CD4-positive, alpha-beta T cell (primary cell): ENCODE data around the gene MAP1B. TPM values are rescaled to one million over a fixed set of nuclear protein-coding genes. Genes with fewer than 3 reads are reported as not detected.

ENCODE experiments used
- ATAC-seq: fragments of 200-7000 bp; cut with Tn5 transposase; one replicate; pipeline ENCODE4 v1.10.0; 2022; ENCODE audit warnings: mild to moderate bottlenecking; ENCODE audit not compliant: poor library complexity
- CTCF ChIA-PET: fragments of 350-600 bp; sonication (Branson Sonifier 250); formaldehyde crosslinking; loops from one replicate; lab custom pipeline; 2021; ENCODE audit warnings: antibody characterized with exemption, inconsistent platforms; lab: Charles Lee
- POLR2A ChIA-PET: fragments of 350-600 bp; sonication (Branson Sonifier 250); formaldehyde crosslinking; loops from one replicate; lab custom pipeline; 2021; ENCODE audit warnings: antibody characterized with exemption, inconsistent platforms; lab: Charles Lee
- DNase-seq, 14 experiments: peaks; one replicate each; pipeline ENCODE4 v3.0.0-alpha.2; 2013 to 2020; ENCODE audit warnings: mixed read lengths in 2 of 14
- H3K27ac ChIP-seq, 2 donors: one replicate each; pipeline versions ENCODE4 v1.5.1 to v1.7.0; 2013; ENCODE audit warnings: low read length in 2 of 2, low read depth in 1 of 2, mild to moderate bottlenecking in 1 of 2
- H3K27me3 ChIP-seq, 2 experiments: 1 replicate in 1 of 2; 2 replicates in 1 of 2; pipeline versions ENCODE4 v1.6.1 to v1.7.0; 2013; ENCODE audit warnings: low read length in 2 of 2, control low read depth in 1 of 2, mild to moderate bottlenecking in 1 of 2, moderate library complexity in 1 of 2; ENCODE audit not compliant: insufficient read depth in 2 of 2, control insufficient read depth in 1 of 2
- H3K36me3 ChIP-seq: one replicate; pipeline ENCODE4 v1.6.1; 2013; ENCODE audit warnings: low read length, control low read depth; ENCODE audit not compliant: insufficient read depth
- H3K4me1 ChIP-seq: one replicate; pipeline ENCODE4 v1.6.1; 2013; ENCODE audit warnings: low read length, control low read depth; ENCODE audit not compliant: insufficient read depth
- H3K4me3 ChIP-seq: one replicate; pipeline ENCODE4 v1.5.1; 2013; ENCODE audit warnings: mild to moderate bottlenecking, low read length, moderate library complexity
- H3K9me3 ChIP-seq, 2 experiments: 1 replicate in 1 of 2; 2 replicates in 1 of 2; pipeline versions ENCODE4 v1.6.1 to v1.7.0; 2013; ENCODE audit warnings: low read length in 2 of 2, mild to moderate bottlenecking in 2 of 2, control low read depth in 1 of 2, moderate library complexity in 1 of 2; ENCODE audit not compliant: control insufficient read depth in 1 of 2, insufficient read depth in 1 of 2
- H3K27ac Mint-ChIP-seq: one replicate; pipeline ENCODE4 v1.8.0; 2020; ENCODE audit warnings: mixed read lengths
- H3K27me3 Mint-ChIP-seq: one replicate; pipeline ENCODE4 v1.8.0; 2021; ENCODE audit warnings: mixed read lengths
- H3K36me3 Mint-ChIP-seq: one replicate; pipeline ENCODE4 v1.8.0; 2021; ENCODE audit warnings: low read depth, mixed read lengths
- H3K4me1 Mint-ChIP-seq: one replicate; pipeline ENCODE4 v1.8.0; 2021; ENCODE audit warnings: low read depth, mixed read lengths
- H3K4me3 Mint-ChIP-seq: one replicate; pipeline ENCODE4 v1.8.0; 2020; ENCODE audit warnings: mild to moderate bottlenecking, mixed read lengths
- H3K9me3 Mint-ChIP-seq: one replicate; pipeline ENCODE4 v1.8.0; 2020; ENCODE audit warnings: mixed read lengths
- intact Hi-C, 2 experiments: fragments of 100-400 bp; cut with DNase I in 1 of 2; cut with micrococcal nuclease in 1 of 2; formaldehyde crosslinking; loops; one replicate each; pipeline versions ENCODE4 v1.15.1 to v1.9.0; 2023 to 2025; cut with DNase I, micrococcal nuclease
- total RNA-seq, 174 experiments: library from RNA in 2 of 174; stranded (reverse) in 2 of 174; gene quantifications; one replicate each; pipeline ENCODE4 v1.2.3 and lab custom pipeline; 2021 to 2026
- TF ChIP-seq, protein P1 (sequence below): fragments of 200-600 bp; IDR thresholded peaks from one replicate; pipeline ENCODE4 v1.8.0; 2022; ENCODE audit warnings: antibody characterized with exemption, mild to moderate bottlenecking

MAP1B gene
- total RNA-seq, 2 experiments from 2014 or later: 0.03 to 0.06 TPM

- Mint-ChIP-seq H3K27ac (no peak overlapping the region), H3K4me3 (no peak overlapping the region), H3K36me3 (no peaks in the 10 kb centered on the region), H3K9me3 (no peaks in the 10 kb centered on the region), H3K4me1 (no peaks in the 10 kb centered on the region), H3K27me3 (peaks cover 38% of the 10 kb centered on the region)
- ATAC-seq (no peak), DNase-seq (no peak)
- TF ChIP-seq, protein P1, sequence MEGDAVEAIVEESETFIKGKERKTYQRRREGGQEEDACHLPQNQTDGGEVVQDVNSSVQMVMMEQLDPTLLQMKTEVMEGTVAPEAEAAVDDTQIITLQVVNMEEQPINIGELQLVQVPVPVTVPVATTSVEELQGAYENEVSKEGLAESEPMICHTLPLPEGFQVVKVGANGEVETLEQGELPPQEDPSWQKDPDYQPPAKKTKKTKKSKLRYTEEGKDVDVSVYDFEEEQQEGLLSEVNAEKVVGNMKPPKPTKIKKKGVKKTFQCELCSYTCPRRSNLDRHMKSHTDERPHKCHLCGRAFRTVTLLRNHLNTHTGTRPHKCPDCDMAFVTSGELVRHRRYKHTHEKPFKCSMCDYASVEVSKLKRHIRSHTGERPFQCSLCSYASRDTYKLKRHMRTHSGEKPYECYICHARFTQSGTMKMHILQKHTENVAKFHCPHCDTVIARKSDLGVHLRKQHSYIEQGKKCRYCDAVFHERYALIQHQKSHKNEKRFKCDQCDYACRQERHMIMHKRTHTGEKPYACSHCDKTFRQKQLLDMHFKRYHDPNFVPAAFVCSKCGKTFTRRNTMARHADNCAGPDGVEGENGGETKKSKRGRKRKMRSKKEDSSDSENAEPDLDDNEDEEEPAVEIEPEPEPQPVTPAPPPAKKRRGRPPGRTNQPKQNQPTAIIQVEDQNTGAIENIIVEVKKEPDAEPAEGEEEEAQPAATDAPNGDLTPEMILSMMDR: no peak
- ChIA-PET CTCF (no interaction called here), POLR2A (no interaction called here)
- Histone ChIP-seq H3K27ac (no peak overlapping the region), H3K27me3 (peaks cover 5 to 11% of the 10 kb centered on the region in 2 experiments), H3K4me1 (no peaks in the 10 kb centered on the region), H3K36me3 (no peaks in the 10 kb centered on the region), H3K9me3 (no peaks in the 10 kb centered on the region), H3K4me3 (no peak overlapping the region)
- intact Hi-C loops: no loop called here
Measured at GRCh38 chr5:72179816-72180440, 72.7 kb downstream of the MAP1B start.

GRCh38 chr5:72180925-72181324 is 73.7 kb downstream of the MAP1B start:
- DNase-seq (no peak), ATAC-seq (no peak)
- no peak overlapping the region for H3K27ac ChIP-seq
- no peaks in the 10 kb centered on the region for H3K4me1 ChIP-seq
- Mint-ChIP-seq H3K4me3 (no peak overlapping the region), H3K9me3 (no peaks in the 10 kb centered on the region), H3K4me1 (no peaks in the 10 kb centered on the region), H3K36me3 (no peaks in the 10 kb centered on the region), H3K27me3 (peaks cover 40% of the 10 kb centered on the region), H3K27ac (no peak overlapping the region)
- H3K4me3 ChIP-seq: no peak overlapping the region
- no peaks in the 10 kb centered on the region for H3K9me3 ChIP-seq
- ChIA-PET CTCF (no interaction called here), POLR2A (no interaction called here)
- H3K36me3 ChIP-seq: no peaks in the 10 kb centered on the region
- intact Hi-C loops: no loop called here
- TF ChIP-seq, protein P1: no peak
- H3K27me3 ChIP-seq: peaks cover 3 to 11% of the 10 kb centered on the region in 2 experiments

GRCh38 chr5:72182686-72183085 is 75.4 kb downstream of the MAP1B start:
- intact Hi-C loops: no loop called here
- Mint-ChIP-seq H3K4me3 (no peak overlapping the region), H3K27me3 (peaks cover 46% of the 10 kb centered on the region), H3K36me3 (no peaks in the 10 kb centered on the region), H3K4me1 (no peaks in the 10 kb centered on the region), H3K9me3 (no peaks in the 10 kb centered on the region), H3K27ac (no peak overlapping the region)
- Histone ChIP-seq H3K4me3 (no peak overlapping the region), H3K27ac (no peak overlapping the region), H3K9me3 (no peaks in the 10 kb centered on the region), H3K36me3 (no peaks in the 10 kb centered on the region), H3K27me3 (peaks cover 3 to 11% of the 10 kb centered on the region in 2 experiments), H3K4me1 (no peaks in the 10 kb centered on the region)
- TF ChIP-seq, protein P1: no peak
- ChIA-PET CTCF (no interaction called here), POLR2A (no interaction called here)
- DNase-seq: no peak
- no peak for ATAC-seq
